BLaER1 (cell line): Measurements from ENCODE around the gene GLIS1.

Experiments used
- H3K27ac ChIP-seq: shearing (Covaris generic); formaldehyde crosslinking; 2 replicates; pipeline ENCODE4 v1.8.1; 2022
- H3K27me3 ChIP-seq: shearing (Covaris generic); formaldehyde crosslinking; 2 replicates; pipeline ENCODE4 v1.8.1; 2022
- H3K36me3 ChIP-seq: shearing (Covaris generic); formaldehyde crosslinking; 2 replicates; pipeline ENCODE4 v1.8.1; 2022
- H3K4me1 ChIP-seq: shearing (Covaris generic); formaldehyde crosslinking; 2 replicates; pipeline ENCODE4 v1.8.1; 2022
- H3K4me2 ChIP-seq: shearing (Covaris generic); formaldehyde crosslinking; 2 replicates; pipeline ENCODE4 v1.8.1; 2022
- H3K4me3 ChIP-seq: shearing (Covaris generic); formaldehyde crosslinking; 2 replicates; pipeline ENCODE4 v1.8.1; 2022
- H3K9ac ChIP-seq: shearing (Covaris generic); formaldehyde crosslinking; 2 replicates; pipeline ENCODE4 v1.8.1; 2022
- H3K9me3 ChIP-seq: shearing (Covaris generic); formaldehyde crosslinking; 2 replicates; pipeline ENCODE4 v1.8.1; 2022
- H4K20me1 ChIP-seq: shearing (Covaris generic); formaldehyde crosslinking; 2 replicates; pipeline ENCODE4 v1.8.1; 2022
- Cebpa-rat ChIP-seq: shearing (Covaris generic); IDR thresholded peaks from 2 replicates; pipeline ENCODE4 v1.8.1; 2022

Gene GLIS1

GRCh38 chr1:53601031-53601745, 137.8 kb downstream of the GLIS1 start:
- no peaks in the 10 kb centered on the region for H3K36me3 ChIP-seq
- H3K9ac ChIP-seq: no peak overlapping the region
- H3K4me3 ChIP-seq: no peak overlapping the region
- no peaks in the 10 kb centered on the region for H3K9me3 ChIP-seq
- TF ChIP-seq Cebpa-rat: no peak
- no peak overlapping the region for H3K4me2 ChIP-seq
- H3K27ac ChIP-seq: no peak overlapping the region
- no peaks in the 10 kb centered on the region for H4K20me1 ChIP-seq
- no peaks in the 10 kb centered on the region for H3K27me3 ChIP-seq
- no peaks in the 10 kb centered on the region for H3K4me1 ChIP-seq

- no peak overlapping the region for H3K4me2 ChIP-seq
- H3K27me3 ChIP-seq: no peaks in the 10 kb centered on the region
- H3K4me3 ChIP-seq: no peak overlapping the region
- no peak overlapping the region for H3K27ac ChIP-seq
- no peaks in the 10 kb centered on the region for H3K9me3 ChIP-seq
- no peaks in the 10 kb centered on the region for H3K4me1 ChIP-seq
- no peak overlapping the region for H3K9ac ChIP-seq
- H3K36me3 ChIP-seq: no peaks in the 10 kb centered on the region
- H4K20me1 ChIP-seq: no peaks in the 10 kb centered on the region
- no peak for TF ChIP-seq Cebpa-rat
Measured at GRCh38 chr1:53600561-53600960, 138.4 kb downstream of the GLIS1 start.

GRCh38 chr1:53600001-53600400, 139.0 kb downstream of the GLIS1 start:
- Histone ChIP-seq H3K27me3 (no peaks in the 10 kb centered on the region), H3K36me3 (no peaks in the 10 kb centered on the region)
- TF ChIP-seq Cebpa-rat: no peak

GRCh38 chr1:53599481-53599880, 139.5 kb downstream of the GLIS1 start:
- Histone ChIP-seq H3K9ac (no peak overlapping the region), H3K4me2 (no peak overlapping the region), H3K4me1 (no peaks in the 10 kb centered on the region), H3K27me3 (no peaks in the 10 kb centered on the region), H4K20me1 (no peaks in the 10 kb centered on the region), H3K9me3 (no peaks in the 10 kb centered on the region), H3K27ac (no peak overlapping the region), H3K36me3 (no peaks in the 10 kb centered on the region), H3K4me3 (no peak overlapping the region)
- TF ChIP-seq Cebpa-rat: no peak

More at GRCh38 chr1:53600001-53600400, 139.0 kb downstream of the GLIS1 start:
- no peaks in the 10 kb centered on the region for H4K20me1 ChIP-seq
- H3K27ac ChIP-seq: no peak overlapping the region
- no peaks in the 10 kb centered on the region for H3K9me3 ChIP-seq
- H3K4me2 ChIP-seq: no peak overlapping the region
- H3K4me1 ChIP-seq: no peaks in the 10 kb centered on the region
- H3K9ac ChIP-seq: no peak overlapping the region
- no peak overlapping the region for H3K4me3 ChIP-seq

- no peak overlapping the region for H3K4me3 ChIP-seq
- no peaks in the 10 kb centered on the region for H3K9me3 ChIP-seq
- H3K4me2 ChIP-seq: no peak overlapping the region
- no peak for TF ChIP-seq Cebpa-rat
- H3K27ac ChIP-seq: no peak overlapping the region
- H3K9ac ChIP-seq: no peak overlapping the region
- no peaks in the 10 kb centered on the region for H3K36me3 ChIP-seq
- no peaks in the 10 kb centered on the region for H3K4me1 ChIP-seq
- no peaks in the 10 kb centered on the region for H4K20me1 ChIP-seq
- no peaks in the 10 kb centered on the region for H3K27me3 ChIP-seq
Measured at GRCh38 chr1:53598966-53599365, 140.0 kb downstream of the GLIS1 start.

- no peaks in the 10 kb centered on the region for H3K27me3 ChIP-seq
- H3K4me3 ChIP-seq: no peak overlapping the region
- H3K4me2 ChIP-seq: no peak overlapping the region
- no peak overlapping the region for H3K27ac ChIP-seq
- H3K4me1 ChIP-seq: no peaks in the 10 kb centered on the region
- no peaks in the 10 kb centered on the region for H4K20me1 ChIP-seq
- H3K36me3 ChIP-seq: no peaks in the 10 kb centered on the region
- H3K9ac ChIP-seq: no peak overlapping the region
- no peaks in the 10 kb centered on the region for H3K9me3 ChIP-seq
- no peak for TF ChIP-seq Cebpa-rat
Measured at GRCh38 chr1:53595906-53596305, 143.1 kb downstream of the GLIS1 start.

GRCh38 chr1:53594391-53595180, 144.4 kb downstream of the GLIS1 start:
- H3K36me3 ChIP-seq: no peaks in the 10 kb centered on the region
- no peaks in the 10 kb centered on the region for H3K27me3 ChIP-seq
- H4K20me1 ChIP-seq: no peaks in the 10 kb centered on the region
- H3K4me2 ChIP-seq: no peak overlapping the region
- H3K4me1 ChIP-seq: no peaks in the 10 kb centered on the region
- H3K9ac ChIP-seq: no peak overlapping the region
- H3K4me3 ChIP-seq: no peak overlapping the region
- H3K9me3 ChIP-seq: no peaks in the 10 kb centered on the region
- H3K27ac ChIP-seq: no peak overlapping the region
- no peak for TF ChIP-seq Cebpa-rat

GRCh38 chr1:53593758-53594380, 145.1 kb downstream of the GLIS1 start:
- no peak overlapping the region for H3K9ac ChIP-seq
- no peaks in the 10 kb centered on the region for H3K9me3 ChIP-seq
- H3K36me3 ChIP-seq: no peaks in the 10 kb centered on the region
- H3K27ac ChIP-seq: no peak overlapping the region
- TF ChIP-seq Cebpa-rat: no peak
- H3K4me3 ChIP-seq: no peak overlapping the region
- no peaks in the 10 kb centered on the region for H3K27me3 ChIP-seq
- no peaks in the 10 kb centered on the region for H4K20me1 ChIP-seq
- H3K4me1 ChIP-seq: no peaks in the 10 kb centered on the region
- no peak overlapping the region for H3K4me2 ChIP-seq

GRCh38 chr1:53592985-53593757, 145.8 kb downstream of the GLIS1 start:
- Histone ChIP-seq H4K20me1 (no peaks in the 10 kb centered on the region), H3K36me3 (no peaks in the 10 kb centered on the region), H3K27ac (no peak overlapping the region), H3K9me3 (no peaks in the 10 kb centered on the region), H3K4me3 (no peak overlapping the region), H3K4me1 (no peaks in the 10 kb centered on the region), H3K9ac (no peak overlapping the region), H3K27me3 (no peaks in the 10 kb centered on the region), H3K4me2 (no peak overlapping the region)
- TF ChIP-seq Cebpa-rat: no peak
